Measurements from ENCODE around the gene IL21.
"Not testable (repeated sequence)": the region's sequence is repeated elsewhere in the genome, so short reads cannot be mapped to it uniquely, and the experiment has no call there.

IL21 gene

GRCh38 chr4:122577189-122577553 is 43.7 kb downstream of the IL21 start:
- H3K9ac ChIP-seq (ENCODE audit: low read length): no peak overlapping the region
- peak overlapping the region; percentile 11 for H2BK120ac ChIP-seq (ENCODE audit: low read depth, low read length)

GRCh38 chr4:122576261-122577188 is 44.3 kb downstream of the IL21 start:
- Histone ChIP-seq H2BK15ac (ENCODE audit: low read depth, poor library complexity, severe bottlenecking) (no peak overlapping the region), H3K18ac (ENCODE audit: low read depth in 1 of 2, low read length in 2 of 2) (no peak overlapping the region), H3K4me3 (ENCODE audit: insufficient read depth in 1 of 2, low read depth in 1 of 2, low read length in 2 of 2) (no peak overlapping the region), H4K8ac (ENCODE audit: low read length) (no peak overlapping the region), H3K14ac (ENCODE audit: low read length in 2 of 2) (no peak overlapping the region), H3K9me3 (ENCODE audit: control insufficient read depth, low read length) (no peaks in the 10 kb centered on the region), H3K4me2 (ENCODE audit: low read length, poor library complexity, severe bottlenecking) (no peak overlapping the region), H2AK5ac (ENCODE audit: low read length, severe bottlenecking) (no peak overlapping the region), H3K27me3 (ENCODE audit: control insufficient read depth in 1 of 2, insufficient read depth in 1 of 2, low read length in 2 of 2) (no peaks in the 10 kb centered on the region), H3K4me1 (ENCODE audit: control insufficient read depth, insufficient read depth, low read depth, low read length) (no peaks in the 10 kb centered on the region), H3K9ac (ENCODE audit: low read length) (no peak overlapping the region), H3K36me3 (ENCODE audit: control insufficient read depth in 1 of 2, insufficient read depth in 2 of 2, low read depth in 1 of 2, low read length in 2 of 2) (no peaks in the 10 kb centered on the region), H3K79me1 (replicated peaks; ENCODE audit: low read length, poor library complexity, severe bottlenecking) (no peaks in the 10 kb centered on the region), H2BK5ac (ENCODE audit: low read depth, low read length, poor library complexity, severe bottlenecking) (no peak overlapping the region), H2AFZ (ENCODE audit: low read depth, low read length) (no peak overlapping the region), H4K91ac (ENCODE audit: low read length) (no peak overlapping the region), H3K4ac (ENCODE audit: low read depth in 1 of 2, low read length in 2 of 2) (no peak overlapping the region), H3K27ac (ENCODE audit: low read length, poor library complexity, severe bottlenecking) (no peak overlapping the region), H3K23ac (ENCODE audit: low read length in 2 of 2) (no peak overlapping the region), H2BK12ac (ENCODE audit: low read length in 2 of 2) (no peak overlapping the region), H2BK120ac (ENCODE audit: low read depth, low read length) (peak overlapping the region; percentile 11)
- peak; percentile 68 for DNase-seq
- 61% methylated on average over 2 of the region's 5 CpGs for WGBS

More at GRCh38 chr4:122577189-122577553, 43.7 kb downstream of the IL21 start:
- Histone ChIP-seq H3K27me3 (ENCODE audit: control insufficient read depth in 1 of 2, insufficient read depth in 1 of 2, low read length in 2 of 2) (no peaks in the 10 kb centered on the region), H3K4me2 (ENCODE audit: low read length, poor library complexity, severe bottlenecking) (no peak overlapping the region), H3K18ac (ENCODE audit: low read depth in 1 of 2, low read length in 2 of 2) (no peak overlapping the region), H3K23ac (ENCODE audit: low read length in 2 of 2) (no peak overlapping the region), H3K4me3 (ENCODE audit: insufficient read depth in 1 of 2, low read depth in 1 of 2, low read length in 2 of 2) (no peak overlapping the region), H2BK15ac (ENCODE audit: low read depth, poor library complexity, severe bottlenecking) (no peak overlapping the region), H3K4ac (ENCODE audit: low read depth in 1 of 2, low read length in 2 of 2) (no peak overlapping the region), H2BK5ac (ENCODE audit: low read depth, low read length, poor library complexity, severe bottlenecking) (no peak overlapping the region), H3K4me1 (ENCODE audit: control insufficient read depth, insufficient read depth, low read depth, low read length) (no peaks in the 10 kb centered on the region), H3K27ac (ENCODE audit: low read length, poor library complexity, severe bottlenecking) (no peak overlapping the region), H2AK5ac (ENCODE audit: low read length, severe bottlenecking) (no peak overlapping the region), H3K9me3 (ENCODE audit: control insufficient read depth, low read length) (no peaks in the 10 kb centered on the region), H2BK12ac (ENCODE audit: low read length in 2 of 2) (no peak overlapping the region), H3K36me3 (ENCODE audit: control insufficient read depth in 1 of 2, insufficient read depth in 2 of 2, low read depth in 1 of 2, low read length in 2 of 2) (no peaks in the 10 kb centered on the region), H3K79me1 (replicated peaks; ENCODE audit: low read length, poor library complexity, severe bottlenecking) (no peaks in the 10 kb centered on the region), H2AFZ (ENCODE audit: low read depth, low read length) (no peak overlapping the region), H3K14ac (ENCODE audit: low read length in 2 of 2) (no peak overlapping the region), H4K91ac (ENCODE audit: low read length) (no peak overlapping the region), H4K8ac (ENCODE audit: low read length) (no peak overlapping the region)
- no CpG with 5 or more reads among the region's 2 CpGs for WGBS
- no peak for DNase-seq

- not testable (repeated sequence) for H3K4me3 ChIP-seq (ENCODE audit: insufficient read depth in 1 of 2, low read depth in 1 of 2, low read length in 2 of 2); H3K4me2 ChIP-seq (ENCODE audit: low read length, poor library complexity, severe bottlenecking); H4K91ac ChIP-seq (ENCODE audit: low read length); H3K27me3 ChIP-seq (ENCODE audit: control insufficient read depth in 1 of 2, insufficient read depth in 1 of 2, low read length in 2 of 2); H3K27ac ChIP-seq (ENCODE audit: low read length, poor library complexity, severe bottlenecking); H3K9me3 ChIP-seq (ENCODE audit: control insufficient read depth, low read length); H2BK5ac ChIP-seq (ENCODE audit: low read depth, low read length, poor library complexity, severe bottlenecking); H3K14ac ChIP-seq (ENCODE audit: low read length in 2 of 2); H4K8ac ChIP-seq (ENCODE audit: low read length); DNase-seq; H2AK5ac ChIP-seq (ENCODE audit: low read length, severe bottlenecking); H3K18ac ChIP-seq (ENCODE audit: low read depth in 1 of 2, low read length in 2 of 2); H2AFZ ChIP-seq (ENCODE audit: low read depth, low read length); H2BK120ac ChIP-seq (ENCODE audit: low read depth, low read length); H2BK12ac ChIP-seq (ENCODE audit: low read length in 2 of 2); H3K36me3 ChIP-seq (ENCODE audit: control insufficient read depth in 1 of 2, insufficient read depth in 2 of 2, low read depth in 1 of 2, low read length in 2 of 2); H3K9ac ChIP-seq (ENCODE audit: low read length); H2BK15ac ChIP-seq (ENCODE audit: low read depth, poor library complexity, severe bottlenecking); H3K79me1 ChIP-seq (replicated peaks; ENCODE audit: low read length, poor library complexity, severe bottlenecking); H3K4ac ChIP-seq (ENCODE audit: low read depth in 1 of 2, low read length in 2 of 2); H3K4me1 ChIP-seq (ENCODE audit: control insufficient read depth, insufficient read depth, low read depth, low read length); H3K23ac ChIP-seq (ENCODE audit: low read length in 2 of 2)
- WGBS: 89% methylated on average over 10 of the region's 10 CpGs
Measured at GRCh38 chr4:122574347-122574746, 46.5 kb downstream of the IL21 start.

- H2AK5ac ChIP-seq (ENCODE audit: low read length, severe bottlenecking): no peak overlapping the region
- H3K9me3 ChIP-seq (ENCODE audit: control insufficient read depth, low read length): peaks cover 3% of the 10 kb centered on the region
- H3K79me1 ChIP-seq (replicated peaks; ENCODE audit: low read length, poor library complexity, severe bottlenecking): no peaks in the 10 kb centered on the region
- no peak overlapping the region for H2BK5ac ChIP-seq (ENCODE audit: low read depth, low read length, poor library complexity, severe bottlenecking)
- no peaks in the 10 kb centered on the region for H3K36me3 ChIP-seq (ENCODE audit: control insufficient read depth in 1 of 2, insufficient read depth in 2 of 2, low read depth in 1 of 2, low read length in 2 of 2)
- H3K4me2 ChIP-seq (ENCODE audit: low read length, poor library complexity, severe bottlenecking): no peak overlapping the region
- H4K91ac ChIP-seq (ENCODE audit: low read length): no peak overlapping the region
- H3K14ac ChIP-seq (ENCODE audit: low read length in 2 of 2): no peak overlapping the region
- no peak overlapping the region for H2BK12ac ChIP-seq (ENCODE audit: low read length in 2 of 2)
- H2AFZ ChIP-seq (ENCODE audit: low read depth, low read length): no peak overlapping the region
- H3K27me3 ChIP-seq (ENCODE audit: control insufficient read depth in 1 of 2, insufficient read depth in 1 of 2, low read length in 2 of 2): no peaks in the 10 kb centered on the region
- no peak overlapping the region for H2BK15ac ChIP-seq (ENCODE audit: low read depth, poor library complexity, severe bottlenecking)
- no peak overlapping the region for H4K8ac ChIP-seq (ENCODE audit: low read length)
- no peak for DNase-seq
- H3K23ac ChIP-seq (ENCODE audit: low read length in 2 of 2): no peak overlapping the region
- H3K9ac ChIP-seq (ENCODE audit: low read length): no peak overlapping the region
- no peak overlapping the region for H2BK120ac ChIP-seq (ENCODE audit: low read depth, low read length)
- no peak overlapping the region for H3K27ac ChIP-seq (ENCODE audit: low read length, poor library complexity, severe bottlenecking)
- H3K4ac ChIP-seq (ENCODE audit: low read depth in 1 of 2, low read length in 2 of 2): no peak overlapping the region
- H3K4me3 ChIP-seq (ENCODE audit: insufficient read depth in 1 of 2, low read depth in 1 of 2, low read length in 2 of 2): no peak overlapping the region
- WGBS: 80% methylated on average over 1 of the region's 2 CpGs
- no peaks in the 10 kb centered on the region for H3K4me1 ChIP-seq (ENCODE audit: control insufficient read depth, insufficient read depth, low read depth, low read length)
- no peak overlapping the region for H3K18ac ChIP-seq (ENCODE audit: low read depth in 1 of 2, low read length in 2 of 2)
Measured at GRCh38 chr4:122562449-122562848, 58.4 kb downstream of the IL21 start.
